Measurements from ENCODE around the gene CDH4.

GRCh38 chr20:61445138-61445537, 193.1 kb downstream of the CDH4 start:
- no peak for TF ChIP-seq CTCF (IDR thresholded peaks at IDR 0.05)
- TF ChIP-seq POLR2AphosphoS5 (IDR thresholded peaks at IDR 0.05), result no peak

Data from upper lobe of left lung (tissue), 4 donors.